IPS-18a (cell line): ENCODE measurements around the gene ARPC3.
"Not testable (repeated sequence)": the region's sequence is repeated elsewhere in the genome, so short reads cannot be mapped to it uniquely, and the experiment has no call there.

Source experiments
- H3K27ac ChIP-seq: one replicate; pipeline ENCODE4 v1.5.1; 2013; ENCODE audit warnings: low read length
- H3K27me3 ChIP-seq: one replicate; pipeline ENCODE4 v1.6.1; 2013; ENCODE audit warnings: mild to moderate bottlenecking, low read length; ENCODE audit not compliant: control insufficient read depth, insufficient read depth
- H3K36me3 ChIP-seq: one replicate; pipeline ENCODE4 v1.6.1; 2013; ENCODE audit warnings: low read depth, low read length; ENCODE audit not compliant: control insufficient read depth
- H3K4me1 ChIP-seq: one replicate; pipeline ENCODE4 v1.6.1; 2013; ENCODE audit warnings: low read depth, low read length; ENCODE audit not compliant: control insufficient read depth
- H3K4me3 ChIP-seq: one replicate; pipeline ENCODE4 v1.5.1; 2013; ENCODE audit warnings: low read length
- H3K9ac ChIP-seq: one replicate; pipeline ENCODE4 v1.6.1; 2013; ENCODE audit warnings: mild to moderate bottlenecking, low read length, moderate library complexity
- H3K9me3 ChIP-seq: one replicate; pipeline ENCODE4 v1.6.1; 2013; ENCODE audit warnings: low read depth, low read length; ENCODE audit not compliant: control insufficient read depth

The ARPC3 gene

DNA sequence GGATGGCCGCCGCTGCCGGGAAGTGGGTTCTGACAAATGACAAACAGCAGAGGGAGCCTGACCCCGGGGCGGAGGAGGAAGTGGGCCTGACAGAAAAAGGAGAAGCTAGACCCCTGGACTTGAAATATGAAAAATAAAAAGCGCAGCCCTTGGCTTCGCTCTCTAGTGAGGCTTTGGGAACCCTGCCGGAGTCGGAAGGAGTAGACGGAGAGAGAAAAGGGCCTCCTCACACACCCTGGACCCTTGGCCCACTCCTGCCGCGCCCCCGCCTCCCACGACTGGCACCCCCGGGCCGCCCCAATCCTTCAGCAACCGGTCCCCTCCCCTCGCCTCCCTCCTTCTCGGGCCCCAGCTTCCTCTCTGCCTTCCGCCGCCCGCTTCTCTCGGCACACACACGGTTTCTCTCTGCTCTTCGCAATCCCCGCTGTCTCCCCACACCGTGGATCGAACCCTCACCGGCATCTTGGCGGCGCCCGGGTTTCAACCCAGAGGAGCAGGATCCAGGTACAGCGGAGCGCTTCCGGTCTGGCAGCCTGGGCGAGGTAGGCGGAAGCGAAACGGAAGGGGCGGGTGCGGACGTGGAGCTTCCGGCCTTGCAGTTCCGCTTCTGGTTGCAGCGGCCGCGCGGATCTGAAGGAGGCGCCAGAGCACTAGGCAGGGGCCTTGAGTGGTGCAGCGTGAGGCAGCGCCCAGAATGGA is at the start of gene ARPC3:
TSS of gene ARPC3 (minus strand) at position 539 of the 699 bp plus-strand sequence. CDS start at position 462, 77 bp downstream.
- H3K4me3 ChIP-seq = peak within 1 kb of the TSS; percentile 97
- peaks cover 35% of the 10 kb centered on the region for H3K36me3 ChIP-seq
- no peak within 1 kb of the TSS for H3K27ac ChIP-seq
- H3K9me3 ChIP-seq = no peaks in the 10 kb centered on the region
- no peaks in the 10 kb centered on the region for H3K27me3 ChIP-seq
- no peaks in the 10 kb centered on the region for H3K4me1 ChIP-seq
- H3K9ac ChIP-seq = peak within 1 kb of the TSS; percentile 76

DNA sequence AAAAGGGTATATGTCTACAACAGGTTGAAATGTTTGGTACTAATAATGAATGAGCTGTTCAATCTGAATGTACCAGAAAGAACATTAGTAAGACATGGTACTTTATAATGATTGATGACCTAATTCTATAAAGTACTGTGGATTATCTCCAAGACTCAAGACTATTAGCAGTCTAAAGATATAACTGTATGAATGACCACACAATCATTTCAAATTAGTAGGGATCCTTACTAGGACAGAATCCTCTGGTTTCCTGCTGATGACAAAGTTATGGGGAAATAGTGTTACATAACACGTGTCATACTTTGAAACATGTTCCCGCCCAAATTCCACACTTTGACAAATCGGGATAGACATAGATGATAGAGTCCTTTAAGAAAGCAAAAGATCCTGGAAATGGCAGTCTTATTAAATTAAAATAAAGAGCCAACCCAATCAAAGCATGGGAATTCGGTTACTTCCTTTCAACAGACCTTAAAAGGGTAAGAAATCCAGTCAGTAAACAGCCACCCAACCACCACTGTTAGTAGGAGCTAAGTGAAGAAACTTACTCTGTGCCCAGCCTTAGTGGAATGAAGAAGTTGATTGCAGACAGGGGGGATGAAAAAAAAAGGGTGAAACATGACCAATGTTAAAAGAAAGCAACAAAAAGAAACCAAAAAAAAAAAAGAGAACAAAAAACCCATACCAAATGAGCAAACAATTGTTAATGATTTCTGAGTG is 49.0 kb upstream of the ARPC3 start:
- H3K9ac ChIP-seq = no peak overlapping the region
- H3K4me1 ChIP-seq = no peaks in the 10 kb centered on the region
- H3K36me3 ChIP-seq = peaks cover 10% of the 10 kb centered on the region
- peaks cover 18% of the 10 kb centered on the region for H3K27me3 ChIP-seq
- H3K27ac ChIP-seq = no peak overlapping the region
- H3K9me3 ChIP-seq = peaks cover 7% of the 10 kb centered on the region
- no peak overlapping the region for H3K4me3 ChIP-seq

- Histone ChIP-seq H3K4me3 (no peak overlapping the region), H3K27me3 (no peaks in the 10 kb centered on the region), H3K4me1 (no peaks in the 10 kb centered on the region), H3K9ac (no peak overlapping the region), H3K9me3 (no peaks in the 10 kb centered on the region), H3K27ac (no peak overlapping the region), H3K36me3 (peaks cover 5% of the 10 kb centered on the region)
These were observed 25.3 kb upstream of the ARPC3 start for GRCh38 chr12:110475426-110475825.

DNA sequence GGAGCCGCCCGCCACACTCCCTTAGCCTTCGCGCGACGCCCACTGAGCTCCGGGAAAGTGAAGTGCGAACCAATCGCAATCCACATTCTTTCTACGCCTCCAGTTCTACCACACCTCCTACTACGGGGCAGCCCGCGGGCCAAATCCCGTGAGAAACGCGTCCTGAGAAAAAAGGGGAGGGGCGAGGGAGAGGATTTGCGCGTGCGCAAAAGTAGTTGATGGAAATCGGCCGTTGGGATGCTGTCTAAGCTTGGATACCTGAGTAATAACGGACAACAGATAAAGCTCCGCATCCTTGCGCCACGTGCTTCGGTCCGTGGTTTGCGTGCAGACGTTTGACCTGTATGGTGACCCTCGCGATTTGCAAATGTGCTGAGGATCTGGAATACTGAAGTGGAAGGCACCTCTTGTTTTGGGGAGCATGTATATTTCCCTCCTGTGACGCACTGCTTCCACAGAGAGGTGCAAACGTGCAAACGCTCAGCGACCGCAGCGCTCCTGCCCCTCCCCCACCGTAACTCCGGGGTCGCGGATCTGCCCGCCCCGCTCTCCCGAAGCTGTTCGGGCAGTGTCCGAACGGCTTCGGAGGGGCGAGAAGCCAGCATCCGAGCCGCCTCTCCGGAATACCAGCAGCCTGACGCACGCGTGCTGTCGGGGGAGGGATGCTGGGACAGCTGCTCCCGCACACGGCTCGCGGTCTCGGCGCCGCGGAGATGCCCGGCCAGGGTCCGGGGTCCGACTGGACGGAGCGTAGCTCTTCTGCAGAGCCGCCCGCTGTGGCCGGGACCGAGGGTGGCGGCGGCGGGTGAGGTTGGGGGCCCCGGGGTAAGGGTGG is 18.3 kb upstream of the ARPC3 start, which contains the start of the genes FAM216A and GPN3:
TSS of gene FAM216A (plus strand) at position 632 of the 835 bp plus-strand sequence. CDS start at position 663, 31 bp downstream.
TSS of gene GPN3 (minus strand) at position 44 of the 835 bp plus-strand sequence. CDS start 54 bp downstream, outside the sequence.
- H3K27me3 ChIP-seq = no peaks in the 10 kb centered on the region
- H3K36me3 ChIP-seq = peaks cover 10% of the 10 kb centered on the region
- peak within 1 kb of the TSS; percentile 92 for H3K27ac ChIP-seq
- peak within 1 kb of the TSS; percentile 90 for H3K9ac ChIP-seq
- H3K9me3 ChIP-seq = no peaks in the 10 kb centered on the region
- H3K4me1 ChIP-seq = peaks cover 4% of the 10 kb centered on the region
- peak within 1 kb of the TSS; percentile 97 for H3K4me3 ChIP-seq

DNA sequence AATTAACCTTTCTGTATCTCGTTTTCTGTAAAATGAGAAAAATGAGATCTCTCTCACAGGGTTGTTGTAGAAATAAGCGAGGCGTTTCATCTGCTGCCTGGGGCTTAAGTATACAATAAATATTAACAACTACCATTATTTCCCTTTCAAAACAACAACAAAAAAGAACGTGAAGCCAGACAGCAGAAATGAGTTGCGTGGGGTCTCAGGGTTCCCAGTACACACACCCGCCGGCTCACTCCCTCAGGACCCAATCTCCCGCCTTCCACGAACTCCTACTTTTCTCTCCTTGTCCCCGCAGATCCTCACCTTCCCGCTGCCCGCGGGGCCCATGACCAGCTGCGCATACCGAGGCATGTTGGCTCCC is 17.7 kb upstream of the ARPC3 start:
- Histone ChIP-seq H3K9me3 (no peaks in the 10 kb centered on the region), H3K36me3 (peaks cover 10% of the 10 kb centered on the region), H3K27ac (peak overlapping the region; percentile 33), H3K9ac (peak overlapping the region; percentile 90), H3K4me1 (peaks cover 4% of the 10 kb centered on the region), H3K4me3 (peak overlapping the region; percentile 97), H3K27me3 (no peaks in the 10 kb centered on the region)

- H3K9me3 ChIP-seq = no peaks in the 10 kb centered on the region
- H3K4me3 ChIP-seq = peak overlapping the region; percentile 97
- H3K27ac ChIP-seq = no peak overlapping the region
- peak overlapping the region; percentile 90 for H3K9ac ChIP-seq
- H3K27me3 ChIP-seq = no peaks in the 10 kb centered on the region
- H3K36me3 ChIP-seq = peaks cover 15% of the 10 kb centered on the region
- peaks cover 4% of the 10 kb centered on the region for H3K4me1 ChIP-seq
These were observed 16.7 kb upstream of the ARPC3 start for GRCh38 chr12:110466791-110467190.

GRCh38 chr12:110465765-110466164 is 15.6 kb upstream of the ARPC3 start:
- H3K9ac ChIP-seq, H3K4me3 ChIP-seq, H3K4me1 ChIP-seq, H3K27ac ChIP-seq, H3K9me3 ChIP-seq, H3K27me3 ChIP-seq: not testable (repeated sequence)
- peaks cover 15% of the 10 kb centered on the region for H3K36me3 ChIP-seq

- H3K4me3 ChIP-seq = no peak overlapping the region
- H3K9me3 ChIP-seq = no peaks in the 10 kb centered on the region
- H3K27ac ChIP-seq = no peak overlapping the region
- no peak overlapping the region for H3K9ac ChIP-seq
- H3K4me1 ChIP-seq = peaks cover 4% of the 10 kb centered on the region
- H3K36me3 ChIP-seq = peaks cover 19% of the 10 kb centered on the region
- no peaks in the 10 kb centered on the region for H3K27me3 ChIP-seq
These were observed 14.9 kb upstream of the ARPC3 start for GRCh38 chr12:110465024-110465423.

GRCh38 chr12:110461189-110461588 is 11.1 kb upstream of the ARPC3 start:
- not testable (repeated sequence) for H3K9ac ChIP-seq, H3K9me3 ChIP-seq, H3K4me3 ChIP-seq, H3K4me1 ChIP-seq, H3K27ac ChIP-seq, H3K27me3 ChIP-seq
- H3K36me3 ChIP-seq = peaks cover 39% of the 10 kb centered on the region

GRCh38 chr12:110458756-110459155 is 8.6 kb upstream of the ARPC3 start:
- H3K27me3 ChIP-seq = no peaks in the 10 kb centered on the region
- H3K4me3 ChIP-seq = no peak overlapping the region
- peaks cover 44% of the 10 kb centered on the region for H3K36me3 ChIP-seq
- no peak overlapping the region for H3K9ac ChIP-seq
- no peaks in the 10 kb centered on the region for H3K9me3 ChIP-seq
- H3K4me1 ChIP-seq = no peaks in the 10 kb centered on the region
- H3K27ac ChIP-seq = no peak overlapping the region

- no peak overlapping the region for H3K27ac ChIP-seq
- no peaks in the 10 kb centered on the region for H3K4me1 ChIP-seq
- H3K4me3 ChIP-seq = no peak overlapping the region
- peaks cover 48% of the 10 kb centered on the region for H3K36me3 ChIP-seq
- no peaks in the 10 kb centered on the region for H3K9me3 ChIP-seq
- H3K27me3 ChIP-seq = no peaks in the 10 kb centered on the region
- H3K9ac ChIP-seq = no peak overlapping the region
These were observed 3.6 kb upstream of the ARPC3 start for GRCh38 chr12:110453569-110454296.
